Measurements from ENCODE around the gene GABRG2.

The GABRG2 gene

GRCh38 chr5:162189719-162190118, 122.1 kb downstream of the GABRG2 start:
- DNase-seq (ENCODE audit: low read depth in 1 of 2, low spot score in 1 of 2), result no peak

- no peak for DNase-seq (ENCODE audit: low read depth in 1 of 2, low spot score in 1 of 2)
Observed at GRCh38 chr5:162193012-162193411, 125.4 kb downstream of the GABRG2 start.

- DNase-seq (ENCODE audit: low read depth in 1 of 2, low spot score in 1 of 2), result no peak
Observed at GRCh38 chr5:162196351-162196750, 128.8 kb downstream of the GABRG2 start.

GRCh38 chr5:162202285-162202880, 134.8 kb downstream of the GABRG2 start:
- DNase-seq (ENCODE audit: low read depth in 1 of 2, low spot score in 1 of 2), result no peak

All from stimulated activated CD4-positive, alpha-beta T cell treated with anti-CD3 and anti-CD28 coated beads, Interleukin-15, amount 100 ng/mL, for 1 hour (primary cell).